Ishikawa (cell line): ENCODE results near the gene TSPOAP1.

Experiments
- CEBPB ChIP-seq: IDR thresholded peaks from 2 replicates; pipeline ENCODE4 v1.6.1; 2012
- CREB1 ChIP-seq: IDR thresholded peaks from 2 replicates; pipeline ENCODE4 v1.6.1; 2012; ENCODE audit warnings: low read depth
- EGR1 ChIP-seq: IDR thresholded peaks from 2 replicates; pipeline ENCODE4 v1.6.1; 2012
- EP300 ChIP-seq: IDR thresholded peaks from 2 replicates; pipeline ENCODE4 v1.6.1; 2012; ENCODE audit warnings: borderline replicate concordance
- FOXM1 ChIP-seq: IDR thresholded peaks from 2 replicates; pipeline ENCODE4 v1.6.1; 2012; ENCODE audit warnings: low read depth, borderline replicate concordance
- NFIC ChIP-seq: IDR thresholded peaks from 2 replicates; pipeline ENCODE4 v1.6.1; 2012
- RAD21 ChIP-seq: IDR thresholded peaks from 2 replicates; pipeline ENCODE4 v1.6.1; 2012; ENCODE audit warnings: low read depth
- TAF1 ChIP-seq: IDR thresholded peaks from 2 replicates; pipeline ENCODE4 v1.6.1; 2012; ENCODE audit warnings: low read depth, mild to moderate bottlenecking
- TCF12 ChIP-seq: IDR thresholded peaks from 2 replicates; pipeline ENCODE4 v1.6.1; 2012; ENCODE audit warnings: low read depth
- YY1 ChIP-seq: IDR thresholded peaks from 2 replicates; pipeline ENCODE4 v1.6.1; 2012; ENCODE audit warnings: low read depth
- ZBTB7A ChIP-seq: IDR thresholded peaks from 2 replicates; pipeline ENCODE4 v1.6.1; 2012; ENCODE audit warnings: low read depth
- TF ChIP-seq, protein P1 (sequence below): IDR thresholded peaks from 2 replicates; pipeline ENCODE4 v1.6.1; 2012; ENCODE audit warnings: low read depth, mild to moderate bottlenecking
- TF ChIP-seq, protein P2 (sequence below): IDR thresholded peaks from 2 replicates; pipeline ENCODE4 v1.6.1; 2012
- TF ChIP-seq, protein P3 (sequence below): IDR thresholded peaks from 2 replicates; pipeline ENCODE4 v1.6.1; 2012

DNA sequence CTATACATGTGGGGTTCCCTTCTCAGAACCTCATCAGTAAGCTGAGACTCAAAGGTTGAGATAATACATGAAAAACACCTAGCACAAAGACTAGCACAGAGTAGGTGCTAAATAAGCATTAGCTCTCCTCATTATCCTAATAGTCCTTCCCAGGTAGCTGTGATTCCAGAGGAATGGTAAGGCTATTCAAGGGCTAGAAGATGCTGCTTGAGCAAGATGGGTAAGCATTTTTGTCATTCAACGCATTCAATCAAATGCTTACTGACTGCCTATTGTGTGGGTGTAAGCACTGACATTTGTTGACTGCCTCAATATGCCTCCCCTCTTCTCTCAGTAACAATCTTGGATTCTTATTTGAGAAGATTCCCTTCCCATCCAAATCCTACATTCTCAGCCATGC is 19.4 kb upstream of the TSPOAP1 start:
- TF ChIP-seq, protein P1, sequence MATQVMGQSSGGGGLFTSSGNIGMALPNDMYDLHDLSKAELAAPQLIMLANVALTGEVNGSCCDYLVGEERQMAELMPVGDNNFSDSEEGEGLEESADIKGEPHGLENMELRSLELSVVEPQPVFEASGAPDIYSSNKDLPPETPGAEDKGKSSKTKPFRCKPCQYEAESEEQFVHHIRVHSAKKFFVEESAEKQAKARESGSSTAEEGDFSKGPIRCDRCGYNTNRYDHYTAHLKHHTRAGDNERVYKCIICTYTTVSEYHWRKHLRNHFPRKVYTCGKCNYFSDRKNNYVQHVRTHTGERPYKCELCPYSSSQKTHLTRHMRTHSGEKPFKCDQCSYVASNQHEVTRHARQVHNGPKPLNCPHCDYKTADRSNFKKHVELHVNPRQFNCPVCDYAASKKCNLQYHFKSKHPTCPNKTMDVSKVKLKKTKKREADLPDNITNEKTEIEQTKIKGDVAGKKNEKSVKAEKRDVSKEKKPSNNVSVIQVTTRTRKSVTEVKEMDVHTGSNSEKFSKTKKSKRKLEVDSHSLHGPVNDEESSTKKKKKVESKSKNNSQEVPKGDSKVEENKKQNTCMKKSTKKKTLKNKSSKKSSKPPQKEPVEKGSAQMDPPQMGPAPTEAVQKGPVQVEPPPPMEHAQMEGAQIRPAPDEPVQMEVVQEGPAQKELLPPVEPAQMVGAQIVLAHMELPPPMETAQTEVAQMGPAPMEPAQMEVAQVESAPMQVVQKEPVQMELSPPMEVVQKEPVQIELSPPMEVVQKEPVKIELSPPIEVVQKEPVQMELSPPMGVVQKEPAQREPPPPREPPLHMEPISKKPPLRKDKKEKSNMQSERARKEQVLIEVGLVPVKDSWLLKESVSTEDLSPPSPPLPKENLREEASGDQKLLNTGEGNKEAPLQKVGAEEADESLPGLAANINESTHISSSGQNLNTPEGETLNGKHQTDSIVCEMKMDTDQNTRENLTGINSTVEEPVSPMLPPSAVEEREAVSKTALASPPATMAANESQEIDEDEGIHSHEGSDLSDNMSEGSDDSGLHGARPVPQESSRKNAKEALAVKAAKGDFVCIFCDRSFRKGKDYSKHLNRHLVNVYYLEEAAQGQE: no peak
- no peak for TF ChIP-seq ZBTB7A
- TF ChIP-seq, protein P2, sequence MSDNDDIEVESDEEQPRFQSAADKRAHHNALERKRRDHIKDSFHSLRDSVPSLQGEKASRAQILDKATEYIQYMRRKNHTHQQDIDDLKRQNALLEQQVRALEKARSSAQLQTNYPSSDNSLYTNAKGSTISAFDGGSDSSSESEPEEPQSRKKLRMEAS: no peak
- no peak for TF ChIP-seq EP300
- TF ChIP-seq CEBPB: no peak
- no peak for TF ChIP-seq EGR1
- TF ChIP-seq YY1: no peak
- TF ChIP-seq, protein P3, sequence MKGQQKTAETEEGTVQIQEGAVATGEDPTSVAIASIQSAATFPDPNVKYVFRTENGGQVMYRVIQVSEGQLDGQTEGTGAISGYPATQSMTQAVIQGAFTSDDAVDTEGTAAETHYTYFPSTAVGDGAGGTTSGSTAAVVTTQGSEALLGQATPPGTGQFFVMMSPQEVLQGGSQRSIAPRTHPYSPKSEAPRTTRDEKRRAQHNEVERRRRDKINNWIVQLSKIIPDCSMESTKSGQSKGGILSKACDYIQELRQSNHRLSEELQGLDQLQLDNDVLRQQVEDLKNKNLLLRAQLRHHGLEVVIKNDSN: no peak
- TF ChIP-seq CREB1: no peak
- TF ChIP-seq TAF1: no peak
- no peak for TF ChIP-seq RAD21
- TF ChIP-seq NFIC: no peak
- TF ChIP-seq TCF12: no peak
- TF ChIP-seq FOXM1: no peak
